Fibroblast of skin of scalp (primary cell): ENCODE results near the gene TSPAN15.
"Not testable (repeated sequence)": the region's sequence is repeated elsewhere in the genome, so short reads cannot be mapped to it uniquely, and the experiment has no call there.

Source experiments
- DNase-seq: peaks from one replicate; pipeline ENCODE4 v3.0.0-alpha.2; 2013

TSPAN15 gene

GRCh38 chr10:69466689-69467088, 15.4 kb downstream of the TSPAN15 start:
- no peak for DNase-seq

- no peak for DNase-seq
Measured at GRCh38 chr10:69467928-69468750, 16.9 kb downstream of the TSPAN15 start.

GRCh38 chr10:69468751-69469089, 17.5 kb downstream of the TSPAN15 start:
- peak; percentile 15 for DNase-seq

- no peak for DNase-seq
Measured at GRCh38 chr10:69469976-69470375, 18.7 kb downstream of the TSPAN15 start.

GRCh38 chr10:69470463-69471384, 19.5 kb downstream of the TSPAN15 start:
- peak; percentile 48 for DNase-seq

GRCh38 chr10:69472142-69472541, 20.9 kb downstream of the TSPAN15 start:
- no peak for DNase-seq

- DNase-seq: peak; percentile 29
Measured at GRCh38 chr10:69472544-69472943, 21.3 kb downstream of the TSPAN15 start.

GRCh38 chr10:69473304-69473990, 22.2 kb downstream of the TSPAN15 start:
- DNase-seq: no peak

- DNase-seq: peak; percentile 86
Measured at GRCh38 chr10:69474742-69475432, 23.6 kb downstream of the TSPAN15 start.

GRCh38 chr10:69475433-69475830, 24.2 kb downstream of the TSPAN15 start:
- peak; percentile 46 for DNase-seq

GRCh38 chr10:69477968-69478597, 26.8 kb downstream of the TSPAN15 start:
- DNase-seq: no peak

GRCh38 chr10:69479240-69480067, 28.2 kb downstream of the TSPAN15 start:
- DNase-seq: peak; percentile 60

- DNase-seq: no peak
Measured at GRCh38 chr10:69480068-69480412, 28.8 kb downstream of the TSPAN15 start.

- DNase-seq: no peak
Measured at GRCh38 chr10:69481305-69481704, 30.0 kb downstream of the TSPAN15 start.

- no peak for DNase-seq
Measured at GRCh38 chr10:69481811-69482524, 30.7 kb downstream of the TSPAN15 start.

GRCh38 chr10:69483963-69484362, 32.7 kb downstream of the TSPAN15 start:
- DNase-seq: no peak

GRCh38 chr10:69484736-69485135, 33.5 kb downstream of the TSPAN15 start:
- no peak for DNase-seq

GRCh38 chr10:69486922-69487730, 35.9 kb downstream of the TSPAN15 start:
- no peak for DNase-seq

- not testable (repeated sequence) for DNase-seq
Measured at GRCh38 chr10:69488149-69488844, 37.0 kb downstream of the TSPAN15 start.
